ACC112 (cell line): Measurements from ENCODE around the gene CXorf65.

Source experiments
- H2AFZ ChIP-seq: fragments of 200-600 bp; sonication (generic); one replicate; pipeline ENCODE4 v1.6.0; 2017; ENCODE audit warnings: antibody characterized with exemption, low read length; ENCODE audit not compliant: unreplicated experiment
- H3K27ac ChIP-seq: fragments of 200-600 bp; sonication (generic); 2 replicates; pipeline ENCODE4 v1.5.1; 2014; ENCODE audit warnings: low read depth, mild to moderate bottlenecking, antibody characterized with exemption, low read length, moderate library complexity
- H3K27me3 ChIP-seq: fragments of 200-600 bp; sonication (generic); 2 replicates; pipeline ENCODE4 v1.6.1; 2014; ENCODE audit warnings: mild to moderate bottlenecking, antibody characterized with exemption, low read length, moderate library complexity, mixed read lengths; ENCODE audit not compliant: insufficient read depth
- H3K36me3 ChIP-seq: fragments of 200-600 bp; sonication (generic); 2 replicates; pipeline ENCODE4 v1.6.1; 2016; ENCODE audit warnings: mild to moderate bottlenecking, antibody characterized with exemption, low read length, moderate library complexity, mixed read lengths; ENCODE audit not compliant: insufficient read depth
- H3K4me1 ChIP-seq: fragments of 200-600 bp; sonication (generic); one replicate; pipeline ENCODE4 v1.6.1; 2016; ENCODE audit warnings: low read length, mixed read lengths; ENCODE audit not compliant: insufficient read depth, unreplicated experiment, control insufficient read depth
- H3K4me3 ChIP-seq: fragments of 200-600 bp; sonication (generic); 2 replicates; pipeline ENCODE4 v1.5.1; 2014; ENCODE audit warnings: mild to moderate bottlenecking, low read depth, low read length
- H3K79me2 ChIP-seq: fragments of 200-600 bp; sonication (generic); one replicate; pipeline ENCODE4 v1.6.0; 2016; ENCODE audit warnings: low read length; ENCODE audit not compliant: control insufficient read depth, unreplicated experiment, insufficient read depth

Gene CXorf65

DNA sequence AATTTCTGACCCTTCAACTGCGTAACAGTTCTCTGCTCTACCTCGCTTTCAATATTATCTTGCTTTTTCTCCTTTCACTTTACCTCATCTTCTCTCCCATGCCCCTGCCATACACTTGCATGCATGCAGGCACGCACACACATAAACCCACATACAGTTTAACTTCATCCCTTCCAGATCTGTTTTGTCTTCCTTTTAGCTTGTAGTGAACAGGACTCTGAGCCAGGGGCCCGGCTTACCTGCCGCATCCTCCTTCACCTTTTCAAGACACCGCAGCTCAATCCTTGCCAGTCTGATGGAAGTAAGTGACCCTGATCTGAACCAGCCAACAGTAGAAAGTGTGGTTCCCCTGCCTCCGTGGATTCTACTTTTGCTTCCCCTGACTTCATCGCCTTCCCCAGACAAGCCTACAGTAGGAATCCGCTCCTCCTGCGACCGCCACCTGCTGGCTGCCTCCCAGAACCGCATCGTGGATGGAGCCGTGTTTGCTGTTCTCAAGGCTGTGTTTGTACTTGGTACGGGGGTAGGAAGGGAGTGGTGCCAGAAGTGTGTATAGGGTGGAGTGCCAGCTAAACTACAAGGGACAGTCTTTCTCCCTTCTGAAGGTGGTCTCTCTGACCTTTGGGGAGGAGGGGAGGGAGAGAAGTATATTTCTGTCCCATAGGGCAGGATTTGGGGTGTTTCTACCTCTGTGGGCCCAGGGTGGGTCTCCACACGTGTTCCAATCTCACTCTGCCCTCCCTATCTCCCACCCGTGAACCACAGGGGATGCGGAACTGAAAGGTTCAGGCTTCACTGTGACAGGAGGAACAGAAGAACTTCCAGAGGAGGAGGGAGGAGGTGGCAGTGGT is 22.6 kb upstream of the CXorf65 start:
- no peak overlapping the region for H3K4me3 ChIP-seq
- no peaks in the 10 kb centered on the region for H3K79me2 ChIP-seq
- no peaks in the 10 kb centered on the region for H3K27me3 ChIP-seq
- peak overlapping the region; percentile 23; the same call in 1 of the 2 replicates for H3K27ac ChIP-seq
- no peak overlapping the region for H2AFZ ChIP-seq
- H3K4me1 ChIP-seq, result peaks cover 12% of the 10 kb centered on the region
- no peaks in the 10 kb centered on the region for H3K36me3 ChIP-seq

DNA sequence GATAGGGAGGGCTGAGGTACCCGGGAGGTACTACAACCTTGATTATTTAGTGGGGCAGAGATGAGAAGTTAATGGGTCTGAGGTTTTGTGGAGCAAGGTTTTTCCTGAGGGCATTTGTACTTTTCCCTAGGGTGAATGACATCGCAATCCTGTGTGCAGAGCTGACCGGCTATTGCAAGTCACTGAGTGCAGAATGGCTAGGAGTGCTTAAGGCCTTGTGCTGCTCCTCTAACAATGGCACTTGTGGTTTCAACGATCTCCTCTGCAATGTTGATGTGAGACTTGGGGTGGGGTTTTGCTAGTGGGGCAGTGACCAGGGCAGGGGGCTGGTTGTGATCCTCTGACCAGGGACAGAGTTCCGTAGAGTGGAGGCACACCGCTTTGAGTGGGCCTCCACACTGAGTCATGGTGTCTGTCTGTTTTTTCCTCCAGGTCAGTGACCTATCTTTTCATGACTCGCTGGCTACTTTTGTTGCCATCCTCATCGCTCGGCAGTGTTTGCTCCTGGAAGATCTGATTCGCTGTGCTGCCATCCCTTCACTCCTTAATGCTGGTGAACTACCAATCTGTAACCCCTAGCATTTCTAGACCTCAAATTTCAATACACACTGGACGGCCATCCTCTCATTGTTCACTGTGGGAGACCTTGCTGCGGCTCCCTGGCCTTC is 21.8 kb upstream of the CXorf65 start:
- H3K4me1 ChIP-seq, result peaks cover 12% of the 10 kb centered on the region
- peak overlapping the region; percentile 23; the same call in 1 of the 2 replicates for H3K27ac ChIP-seq
- no peaks in the 10 kb centered on the region for H3K79me2 ChIP-seq
- no peaks in the 10 kb centered on the region for H3K27me3 ChIP-seq
- H2AFZ ChIP-seq, result no peak overlapping the region
- H3K4me3 ChIP-seq, result no peak overlapping the region
- H3K36me3 ChIP-seq, result no peaks in the 10 kb centered on the region

DNA sequence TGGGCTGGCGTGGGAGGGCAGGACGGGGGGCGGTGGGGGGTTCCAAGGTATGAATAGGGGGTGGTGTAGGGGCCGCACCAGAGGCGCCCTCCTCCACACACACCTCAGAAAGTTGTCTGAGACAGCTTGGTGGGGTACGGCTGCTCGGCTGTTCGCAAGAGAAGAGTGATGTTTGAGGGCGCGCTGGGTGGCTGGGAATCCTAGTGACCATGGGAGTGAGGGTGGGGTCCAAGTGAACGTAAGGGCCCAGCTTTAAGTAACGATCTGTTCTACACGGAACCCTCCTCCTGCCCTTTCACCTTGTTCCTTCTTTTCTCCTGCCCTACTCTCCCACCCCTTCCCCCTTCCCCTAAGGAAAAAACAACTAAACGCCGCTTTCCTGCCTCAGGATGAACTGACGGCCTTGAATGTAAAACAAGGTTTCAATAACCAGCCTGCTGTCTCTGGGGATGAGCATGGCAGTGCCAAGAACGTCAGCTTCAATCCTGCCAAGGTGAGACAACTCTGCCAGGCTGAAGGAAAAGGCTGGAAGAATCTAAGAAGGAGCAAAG is 12.5 kb upstream of the CXorf65 start:
- Histone ChIP-seq H3K79me2 (peaks cover 6% of the 10 kb centered on the region), H3K27ac (no peak overlapping the region), H3K36me3 (no peaks in the 10 kb centered on the region), H2AFZ (peak overlapping the region; percentile 78), H3K4me3 (peak overlapping the region; percentile 83), H3K27me3 (no peaks in the 10 kb centered on the region), H3K4me1 (no peaks in the 10 kb centered on the region)

DNA sequence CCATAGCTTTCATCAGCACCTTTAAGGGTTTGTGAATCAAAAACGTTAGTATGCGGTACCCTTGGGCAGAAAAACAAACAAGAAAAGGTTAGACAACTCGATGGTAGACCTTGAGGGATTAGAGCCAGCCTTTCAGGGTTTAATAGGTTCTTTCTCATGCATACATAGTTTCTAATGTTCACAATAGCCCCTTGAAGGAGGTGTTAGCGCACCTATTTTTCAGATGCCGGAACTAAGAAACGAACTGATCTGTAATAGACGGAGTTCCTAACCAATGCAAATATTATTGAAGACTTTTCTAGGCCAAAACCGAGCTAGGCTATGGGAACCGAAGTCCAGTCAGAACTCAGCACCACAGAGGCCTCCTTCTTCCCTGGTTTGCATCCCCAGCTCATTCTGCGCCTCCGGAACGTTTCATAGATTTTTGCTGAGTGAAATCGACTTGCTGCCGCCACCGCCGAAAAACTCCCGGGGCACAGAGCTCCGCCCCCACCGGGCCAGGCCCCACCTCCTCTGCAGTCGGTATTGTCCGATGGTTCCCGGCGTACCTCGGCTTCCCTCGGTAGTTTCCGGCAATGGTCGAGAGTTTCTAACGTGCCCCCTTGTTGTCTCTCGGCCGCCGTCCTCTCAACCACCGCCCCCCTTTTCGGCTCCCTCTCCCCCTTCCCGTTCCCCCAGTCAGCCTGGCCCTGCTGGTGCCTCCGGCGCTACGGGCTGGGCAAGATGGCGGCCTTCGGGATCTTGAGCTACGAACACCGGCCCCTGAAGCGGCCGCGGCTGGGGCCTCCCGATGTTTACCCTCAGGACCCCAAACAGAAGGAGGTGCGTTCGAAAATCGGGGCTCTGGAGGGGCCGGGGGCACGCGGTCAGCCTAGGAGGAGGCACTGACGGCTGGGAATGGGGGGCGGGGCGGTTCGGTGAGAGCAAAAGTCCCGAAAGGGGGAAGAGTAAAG is 11.8 kb upstream of the CXorf65 start, which contains the start of gene MED12:
MED12 (plus strand) TSS at position 565 of the 953 bp plus-strand sequence; CDS start at position 724, 159 bp downstream.
- peak within 1 kb of the TSS; percentile 78 for H2AFZ ChIP-seq
- H3K27me3 ChIP-seq, result no peaks in the 10 kb centered on the region
- H3K27ac ChIP-seq, result peak within 1 kb of the TSS; percentile 46; the same call in 1 of the 2 replicates
- peaks cover 6% of the 10 kb centered on the region for H3K79me2 ChIP-seq
- peak within 1 kb of the TSS; percentile 83 for H3K4me3 ChIP-seq
- H3K4me1 ChIP-seq, result no peaks in the 10 kb centered on the region
- H3K36me3 ChIP-seq, result no peaks in the 10 kb centered on the region

DNA sequence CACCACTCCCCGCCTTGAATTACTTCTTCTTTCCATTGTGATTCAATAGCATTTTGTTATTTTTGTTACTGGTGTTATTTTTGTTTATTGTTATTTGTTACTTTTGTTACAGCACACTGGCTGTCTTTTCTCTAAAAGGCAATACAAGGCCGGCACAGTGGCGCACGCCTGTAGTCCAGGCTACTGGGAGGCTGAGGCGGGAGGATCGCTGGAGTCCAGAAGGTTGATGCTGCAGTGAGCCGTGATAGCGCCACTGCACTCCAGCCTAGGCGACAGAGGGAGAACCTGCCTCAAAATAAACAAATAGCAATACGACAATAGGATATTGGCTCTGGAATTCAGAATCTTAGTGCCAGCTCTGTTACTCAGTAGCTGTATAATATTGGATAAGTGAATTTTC is 10.8 kb upstream of the CXorf65 start:
- Histone ChIP-seq H3K27ac (no peak overlapping the region), H3K79me2 (peaks cover 6% of the 10 kb centered on the region), H3K4me3 (no peak overlapping the region), H3K36me3 (no peaks in the 10 kb centered on the region), H2AFZ (no peak overlapping the region), H3K4me1 (no peaks in the 10 kb centered on the region), H3K27me3 (no peaks in the 10 kb centered on the region)

- no peaks in the 10 kb centered on the region for H3K36me3 ChIP-seq
- H3K27me3 ChIP-seq, result no peaks in the 10 kb centered on the region
- no peaks in the 10 kb centered on the region for H3K79me2 ChIP-seq
- H3K27ac ChIP-seq, result no peak overlapping the region
- no peak overlapping the region for H3K4me3 ChIP-seq
- H3K4me1 ChIP-seq, result no peaks in the 10 kb centered on the region
- no peak overlapping the region for H2AFZ ChIP-seq
These were observed 5.4 kb upstream of the CXorf65 start for GRCh38 chrX:71111921-71112431.

- no peak within 1 kb of the TSS for H3K27ac ChIP-seq
- no peaks in the 10 kb centered on the region for H3K36me3 ChIP-seq
- H2AFZ ChIP-seq, result no peak within 1 kb of the TSS
- H3K4me3 ChIP-seq, result no peak within 1 kb of the TSS
- no peaks in the 10 kb centered on the region for H3K4me1 ChIP-seq
- no peaks in the 10 kb centered on the region for H3K79me2 ChIP-seq
- H3K27me3 ChIP-seq, result no peaks in the 10 kb centered on the region
These were observed 4.8 kb upstream of the CXorf65 start, which contains the start of gene IL2RG for GRCh38 chrX:71111141-71111843. IL2RG (minus strand) TSS chrX:71111577; CDS start chrX:71111539, 38 bp downstream.

DNA sequence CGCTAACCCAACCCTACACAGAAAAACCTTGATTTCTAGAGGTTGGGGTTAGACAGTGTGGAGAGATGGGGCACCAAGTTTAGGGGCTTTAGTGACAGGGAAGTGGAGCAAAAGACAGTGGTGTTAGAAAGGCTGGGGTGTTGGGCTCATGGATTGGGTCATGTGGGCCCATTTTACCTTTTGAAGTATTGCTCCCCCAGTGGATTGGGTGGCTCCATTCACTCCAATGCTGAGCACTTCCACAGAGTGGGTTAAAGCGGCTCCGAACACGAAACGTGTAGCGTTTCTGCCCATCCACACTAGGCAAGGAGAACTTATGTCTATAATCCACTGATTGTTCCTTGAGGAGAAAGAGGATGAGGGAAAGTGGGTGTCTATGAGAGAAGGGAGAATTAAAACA is 2.5 kb upstream of the CXorf65 start:
- Histone ChIP-seq H3K79me2 (no peaks in the 10 kb centered on the region), H3K4me1 (no peaks in the 10 kb centered on the region), H3K27me3 (no peaks in the 10 kb centered on the region), H3K4me3 (no peak overlapping the region), H3K27ac (no peak overlapping the region), H2AFZ (no peak overlapping the region), H3K36me3 (no peaks in the 10 kb centered on the region)

- Histone ChIP-seq H2AFZ (no peak overlapping the region), H3K36me3 (no peaks in the 10 kb centered on the region), H3K79me2 (no peaks in the 10 kb centered on the region), H3K4me1 (peaks cover 4% of the 10 kb centered on the region), H3K27me3 (no peaks in the 10 kb centered on the region), H3K27ac (no peak overlapping the region), H3K4me3 (no peak overlapping the region)
These were observed 1.3 kb upstream of the CXorf65 start for GRCh38 chrX:71107762-71108360.
